ENCODE data around the gene HACD1.

The HACD1 gene

GRCh38 chr10:17617031-17617911, at the start of gene HACD1:
Gene HACD1 (minus strand): TSS chr10:17617374. CDS start chr10:17617339, 35 bp downstream.
- DNase-seq: peak; percentile 50

DNA sequence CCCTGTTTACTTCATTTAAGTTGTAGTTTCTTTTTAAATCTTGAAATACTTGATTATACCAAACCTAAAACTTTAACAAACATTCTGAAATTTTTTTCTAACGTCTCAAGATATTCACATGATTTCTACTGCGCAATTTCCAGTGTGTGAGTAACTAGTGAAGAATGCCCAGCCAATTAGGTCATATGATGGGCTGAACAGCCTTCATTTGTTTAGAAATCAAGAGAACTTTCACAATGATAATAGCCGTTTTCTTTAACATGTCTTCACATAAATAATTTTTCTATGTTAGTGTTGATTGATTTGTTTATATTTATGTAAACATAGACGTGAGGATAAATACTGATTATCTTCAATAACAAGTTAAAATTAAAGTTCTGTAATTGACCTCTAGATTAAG, 48.6 kb upstream of the HACD1 start:
- DNase-seq: no peak

- DNase-seq: no peak
Observed at GRCh38 chr10:17663450-17663849, 46.3 kb upstream of the HACD1 start.

GRCh38 chr10:17662193-17663138, 45.3 kb upstream of the HACD1 start:
- no peak for DNase-seq

DNA sequence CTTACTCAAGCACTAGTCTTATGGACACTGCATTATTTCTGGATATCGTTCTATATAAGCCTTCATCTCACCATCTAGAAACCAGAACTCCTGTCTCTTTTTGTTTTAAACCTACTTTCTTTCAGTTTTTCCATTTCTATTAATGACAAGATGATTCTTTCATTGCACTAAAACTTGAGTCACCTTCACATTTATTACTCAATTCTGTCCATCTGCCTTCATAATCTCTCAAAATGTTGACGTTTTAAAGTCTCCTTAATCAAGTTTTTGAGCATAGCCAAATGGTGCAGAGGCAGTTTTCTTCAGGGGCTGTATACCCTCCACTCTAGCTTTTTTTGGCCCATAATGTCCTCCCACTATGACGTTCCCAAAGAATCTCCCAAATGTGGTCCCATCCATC, 44.3 kb upstream of the HACD1 start:
- no peak for DNase-seq

DNA sequence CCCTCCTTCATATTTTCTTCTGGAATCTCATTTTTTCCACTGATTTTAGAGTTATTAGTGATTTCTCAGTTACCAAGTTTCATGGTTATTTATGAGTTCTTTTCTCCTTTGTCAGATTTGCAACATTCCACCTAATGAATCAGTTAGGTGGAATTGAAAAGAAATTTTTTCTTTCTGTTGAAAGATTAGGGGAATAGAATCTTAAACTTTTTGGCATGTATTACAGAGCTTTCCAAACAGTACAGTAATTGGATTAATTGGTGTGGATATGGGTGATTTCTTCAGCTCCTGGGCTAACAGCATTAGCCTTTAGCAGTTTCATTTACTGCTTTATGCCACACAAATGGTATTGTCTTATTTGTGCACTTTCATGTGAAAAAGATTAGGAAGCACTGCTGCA, 43.7 kb upstream of the HACD1 start:
- DNase-seq: no peak

DNA sequence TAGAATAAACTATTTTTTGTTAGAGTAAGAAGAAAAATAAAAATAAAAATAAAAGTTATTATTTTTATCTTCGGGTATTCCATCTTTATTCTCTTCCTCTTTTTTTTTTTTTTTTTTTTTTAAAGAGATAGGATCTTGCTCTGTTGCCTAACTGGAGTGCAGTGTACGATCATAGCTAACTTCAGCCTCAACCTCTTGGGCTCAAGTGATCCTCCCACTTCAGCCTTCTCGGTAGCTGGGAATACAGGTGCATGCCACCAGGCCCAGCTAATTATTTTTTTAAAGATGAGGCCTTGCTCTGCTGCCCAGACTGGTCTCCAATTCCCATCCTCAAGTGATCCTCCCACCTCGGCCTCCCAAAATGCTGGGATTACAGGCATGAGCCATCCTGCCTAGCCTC, 42.2 kb upstream of the HACD1 start:
- DNase-seq: no peak

DNA sequence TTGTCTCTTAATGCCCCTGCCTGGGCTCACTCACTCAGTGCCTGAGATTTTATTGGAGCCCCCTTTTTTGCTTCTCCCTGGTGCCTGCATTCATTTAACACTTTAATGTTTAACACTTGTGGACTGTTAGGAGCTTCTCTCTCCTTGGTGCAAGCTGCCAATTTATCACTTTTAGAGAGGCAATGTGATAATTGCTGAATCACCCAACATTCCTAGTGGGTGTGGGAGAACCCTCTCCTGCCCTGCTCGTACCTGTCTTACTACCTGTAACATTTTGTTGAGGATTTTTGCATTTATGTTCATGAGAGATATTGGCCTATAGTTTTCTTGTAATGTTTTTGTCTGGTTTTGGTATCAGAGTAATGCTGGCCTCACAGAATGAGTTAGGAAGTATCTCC, 39.9 kb upstream of the HACD1 start:
- DNase-seq: no peak

DNA sequence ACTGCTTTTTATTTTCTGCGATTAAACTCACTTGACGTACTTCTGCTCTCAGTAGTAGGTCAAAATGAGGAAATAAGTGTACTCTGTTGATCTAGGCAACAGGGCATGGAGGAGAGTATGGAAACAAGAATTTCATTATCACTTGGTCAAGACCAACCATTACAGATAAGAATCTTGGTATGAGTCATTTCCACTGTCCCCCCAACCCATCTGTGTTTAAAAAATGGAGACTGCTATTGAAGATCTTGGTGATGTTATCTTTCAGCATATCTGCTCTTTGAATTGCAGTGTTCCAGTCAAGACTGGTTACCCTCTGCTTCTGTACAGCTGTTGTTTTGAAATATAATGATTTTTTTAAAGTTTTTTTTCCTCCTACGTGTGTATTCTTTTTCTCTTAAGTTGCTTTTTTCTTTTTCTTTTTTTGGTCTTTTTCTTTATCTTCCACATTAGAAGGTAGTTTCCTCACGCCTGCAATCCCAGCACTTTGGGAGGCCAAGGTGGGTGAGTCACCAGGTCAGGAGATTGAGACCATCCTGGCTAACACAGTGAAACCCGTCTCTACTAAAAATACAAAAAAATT, 38.5 kb upstream of the HACD1 start:
- DNase-seq: no peak

DNA sequence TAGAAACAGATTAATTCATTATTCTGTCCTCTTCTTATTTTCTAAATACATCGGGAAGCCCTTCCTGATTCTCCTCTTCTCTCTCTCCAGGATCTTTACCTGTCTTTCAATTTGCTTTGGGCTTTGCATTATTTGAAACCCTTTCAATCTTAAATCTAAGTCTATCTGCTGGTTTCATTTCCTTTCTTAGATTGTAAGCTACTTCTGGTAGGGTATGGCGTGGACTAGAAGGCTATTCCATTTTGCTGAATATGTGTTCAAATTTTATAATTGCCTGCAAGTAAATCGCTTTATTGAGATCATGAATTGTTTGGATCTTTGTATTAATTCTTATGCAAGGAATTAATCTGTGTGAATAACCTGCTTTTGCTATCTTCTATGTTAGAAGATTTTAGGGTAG, 37.8 kb upstream of the HACD1 start:
- no peak for DNase-seq

- DNase-seq: no peak
Observed at GRCh38 chr10:17652585-17652984, 35.4 kb upstream of the HACD1 start.

- no peak for DNase-seq
Observed at GRCh38 chr10:17651896-17652295, 34.7 kb upstream of the HACD1 start.

DNA sequence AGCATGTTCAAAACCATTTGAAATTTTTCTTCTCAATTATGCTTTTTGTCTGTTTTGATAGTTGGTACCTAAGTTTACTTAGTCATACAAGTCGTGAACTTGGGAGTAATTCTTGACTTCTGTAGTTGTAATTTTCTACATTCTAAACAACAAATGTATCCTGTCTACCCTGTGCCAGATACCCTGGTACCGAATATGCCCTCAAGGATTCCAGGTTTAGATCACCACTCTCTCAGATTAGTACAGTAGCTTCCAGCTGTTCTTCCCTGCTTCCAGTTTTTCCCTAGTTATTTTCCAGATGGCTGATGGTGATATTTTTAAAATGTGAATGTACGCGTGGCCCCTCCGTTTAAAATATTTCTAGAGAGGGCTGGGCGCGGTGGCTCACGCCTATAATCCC, 33.2 kb upstream of the HACD1 start:
- no peak for DNase-seq

DNA sequence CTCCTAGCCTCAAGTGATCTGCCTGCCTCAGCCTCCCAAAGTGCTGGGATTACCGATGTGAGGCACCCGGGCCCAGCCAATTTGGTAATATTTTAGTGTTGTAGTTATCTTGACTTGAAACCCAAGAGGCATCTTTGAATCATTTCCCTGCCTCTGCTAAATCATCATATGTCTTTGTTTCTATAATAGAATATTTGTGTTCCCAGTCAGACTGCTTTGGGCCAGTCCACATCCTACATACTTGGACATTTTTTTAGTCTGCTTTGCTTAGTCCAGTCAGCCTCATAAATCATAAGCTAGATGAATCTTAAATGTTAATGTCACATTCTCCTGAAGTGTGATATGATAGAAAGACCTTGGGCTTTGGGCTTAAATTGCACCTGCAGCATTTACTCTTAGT, 32.7 kb upstream of the HACD1 start:
- DNase-seq: no peak

DNA sequence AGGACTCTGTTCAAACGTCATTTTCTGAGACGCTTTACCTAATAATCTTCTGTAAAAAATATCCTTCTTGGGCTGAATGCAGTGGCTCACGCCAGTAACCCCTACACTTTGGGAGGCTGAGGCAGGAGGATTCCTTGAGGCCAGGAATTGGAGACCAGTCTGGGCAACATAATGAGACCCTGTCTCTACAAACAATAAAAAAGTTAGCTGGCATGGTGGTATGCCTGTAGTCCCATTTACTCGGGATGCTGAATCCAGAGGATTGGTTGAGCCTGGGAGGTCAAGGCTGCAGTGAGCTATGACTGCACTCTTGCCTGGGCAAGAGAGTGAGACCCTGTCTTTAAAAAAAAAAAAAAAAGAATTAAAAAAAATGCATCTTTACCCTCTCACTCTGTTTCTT, 31.9 kb upstream of the HACD1 start:
- no peak for DNase-seq

DNA sequence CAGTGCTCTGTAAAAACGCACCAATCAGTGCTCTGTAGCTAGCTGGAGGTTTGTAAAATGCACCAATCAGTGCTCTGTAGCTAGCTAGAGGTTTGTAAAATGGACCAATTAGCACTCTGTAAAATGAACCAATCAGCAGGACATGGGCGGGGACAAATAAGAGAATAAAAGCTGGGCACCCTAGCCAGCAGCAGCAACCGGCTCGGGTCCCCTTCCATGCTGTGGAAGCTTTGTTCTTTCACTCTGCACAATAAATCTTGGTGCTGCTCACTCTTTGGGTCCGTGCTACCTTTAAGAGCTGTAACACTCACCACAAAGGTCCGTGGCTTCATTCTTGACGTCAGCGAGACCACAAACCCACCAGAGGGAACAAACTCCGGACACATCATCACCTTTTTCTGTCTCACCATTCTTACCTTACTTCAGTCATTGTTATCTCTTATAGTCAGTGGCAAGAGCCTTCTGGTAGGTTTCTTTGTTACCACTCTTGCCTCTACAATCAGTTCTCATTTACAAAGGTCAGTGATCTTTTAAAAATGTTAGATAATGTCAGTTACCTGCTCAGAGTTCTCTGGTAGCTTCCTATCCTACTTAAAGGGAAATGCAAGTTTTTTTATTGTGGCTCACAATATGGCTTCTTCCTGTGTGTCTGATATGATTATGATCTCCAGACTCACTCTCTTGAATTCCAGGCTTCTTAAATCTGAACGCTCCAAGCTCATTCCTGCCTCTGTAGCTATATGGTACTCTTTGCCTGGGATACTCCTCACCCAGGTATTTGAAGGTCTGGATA, 31.3 kb upstream of the HACD1 start:
- DNase-seq: no peak

DNA sequence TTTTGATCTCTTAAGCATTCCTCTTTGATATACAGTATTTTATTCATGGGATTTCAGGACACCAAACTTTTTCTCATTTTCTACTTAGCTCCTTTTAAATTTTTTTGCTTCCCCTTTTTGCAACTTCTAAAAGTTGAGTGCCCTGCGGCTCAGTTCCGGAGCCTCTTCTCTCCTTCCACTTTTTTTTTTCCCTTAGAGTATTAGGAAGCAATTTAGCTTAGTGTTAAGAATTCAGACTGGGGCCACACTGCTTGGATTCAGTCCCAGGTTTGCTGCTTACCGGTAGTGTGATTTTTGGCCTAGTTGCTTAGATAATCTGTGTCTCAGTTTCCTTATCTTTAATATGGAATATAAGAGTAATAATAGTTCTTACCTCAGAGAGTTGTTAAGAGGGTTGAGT, 30.2 kb upstream of the HACD1 start:
- DNase-seq: no peak

DNA sequence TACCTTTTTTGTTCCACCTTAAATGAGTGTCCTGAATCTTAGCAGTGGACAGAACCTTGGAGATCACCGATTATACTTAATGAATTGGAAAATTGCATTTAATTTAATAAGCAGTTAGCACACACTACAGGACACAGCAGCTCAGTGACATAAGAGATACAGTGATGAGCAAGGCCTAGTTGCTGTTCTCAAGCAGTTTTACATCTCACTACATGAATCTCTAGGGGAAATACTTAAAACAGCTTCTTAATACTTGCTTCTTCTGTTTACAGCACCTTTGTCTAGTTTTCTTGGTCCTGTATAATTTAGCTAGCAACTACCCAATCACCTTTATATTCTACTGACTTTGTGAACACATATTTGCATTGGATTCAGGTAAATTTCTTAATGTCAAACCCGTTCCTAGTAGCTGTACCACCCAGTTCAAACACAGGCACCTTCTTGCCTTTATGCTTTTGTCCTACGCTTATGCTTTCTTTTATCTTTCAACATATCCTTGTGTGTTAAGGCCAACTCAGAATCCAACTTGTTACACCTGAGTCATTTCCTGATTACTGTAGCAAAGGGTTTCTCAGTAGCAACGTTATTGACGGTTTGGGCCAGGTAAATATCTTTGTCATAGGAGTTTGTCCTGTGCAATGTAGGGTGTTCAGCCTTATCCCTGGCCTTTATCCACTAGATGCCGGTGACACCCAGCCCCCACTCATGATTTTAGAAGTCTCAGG, 28.6 kb upstream of the HACD1 start:
- no peak for DNase-seq

DNA sequence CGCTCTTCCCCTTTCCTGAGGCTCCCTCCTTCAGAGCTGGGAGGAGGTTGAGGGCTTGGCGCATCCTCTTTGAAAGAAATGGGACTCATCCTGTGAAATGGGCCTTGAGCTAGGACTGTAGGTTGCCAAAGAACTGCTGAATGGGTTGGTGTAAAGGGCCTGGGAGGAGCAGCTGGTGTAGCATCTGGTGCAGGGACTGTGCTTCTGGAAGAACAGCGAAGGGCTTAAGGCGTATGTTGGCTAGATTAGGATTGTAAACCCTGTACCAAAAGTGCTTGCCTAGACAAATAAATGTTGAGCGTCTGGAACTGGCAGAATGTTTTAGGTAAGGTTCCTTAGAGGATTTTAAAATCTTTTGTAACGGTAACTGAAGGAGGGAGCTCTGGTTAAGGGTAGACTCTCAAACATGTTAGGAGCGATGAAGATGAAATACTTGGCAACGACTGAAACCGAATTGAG, 27.3 kb upstream of the HACD1 start:
- DNase-seq: peak; percentile 73

DNA sequence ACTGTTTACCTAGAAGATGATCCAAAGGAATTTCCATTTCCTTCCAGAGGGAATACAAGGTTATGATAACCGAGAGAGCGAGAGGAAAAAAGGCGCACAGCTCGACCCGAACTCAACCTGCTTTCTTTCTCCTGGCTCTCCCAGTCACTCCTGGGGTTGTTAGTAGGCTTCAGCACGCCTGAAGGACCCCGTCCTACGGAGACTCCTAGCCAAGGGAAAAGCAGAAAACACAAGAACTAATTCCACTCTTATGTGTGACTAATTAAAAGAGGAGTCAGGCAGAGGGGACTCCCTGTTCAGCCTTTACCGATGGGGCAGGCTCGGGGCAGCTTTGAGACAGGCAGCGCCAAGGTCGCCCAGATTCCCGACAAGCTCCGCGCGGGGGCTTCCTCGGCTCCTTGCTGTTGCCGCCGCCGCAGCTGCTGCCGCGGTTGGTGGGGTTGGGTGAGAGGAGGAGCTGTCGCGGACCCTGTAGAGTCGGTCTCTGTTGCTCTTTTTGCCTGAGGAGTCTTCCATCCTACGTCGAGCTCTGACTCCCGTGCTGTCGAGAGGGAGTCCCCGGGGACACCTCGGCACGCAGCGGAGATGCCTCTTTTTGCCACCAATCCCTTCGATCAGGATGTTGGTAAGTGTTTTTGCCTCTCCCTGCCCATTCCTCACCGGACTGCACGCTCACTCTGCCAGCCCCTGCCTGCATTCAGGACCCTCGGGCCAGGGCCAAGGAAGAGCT, 26.7 kb upstream of the HACD1 start, which contains the start of gene STAM:
STAM (plus strand) TSS at position 397 of the 730 bp plus-strand sequence; CDS start at position 586, 189 bp downstream.
- DNase-seq: peak; percentile 89

DNA sequence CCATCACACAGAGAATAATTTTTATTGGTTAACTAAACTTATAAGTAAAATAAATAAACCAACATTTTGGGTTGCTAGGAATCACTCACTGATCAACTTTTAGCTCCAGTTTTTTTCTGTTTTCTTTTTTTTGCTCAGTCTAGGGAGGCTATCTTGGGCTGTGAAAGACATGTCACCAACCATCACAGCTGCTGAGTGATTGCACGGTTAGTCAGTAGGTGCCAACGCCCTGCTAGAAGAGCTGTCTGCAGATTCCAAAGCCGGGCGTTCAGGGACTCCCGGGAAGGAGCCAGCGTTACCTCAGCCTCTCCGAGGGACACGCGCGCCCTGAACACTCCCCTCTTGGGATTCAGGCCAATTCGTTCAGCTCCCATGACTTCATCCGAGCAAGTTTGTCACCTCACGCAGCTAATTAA, 26.2 kb upstream of the HACD1 start:
- DNase-seq: peak; percentile 81

Data from NCI-H2171 treated with DMSO at 0.1 percent for 48 hours (cell line).